ENCODE results near the gene MED12. TPM values are rescaled to one million over a fixed set of nuclear protein-coding genes. Genes with fewer than 3 reads are reported as not detected.
A peak's percentile ranks its signal among the peaks of the same experiment; 100 is the strongest.
"Not testable (repeated sequence)": the region's sequence is repeated elsewhere in the genome, so short reads cannot be mapped to it uniquely, and the experiment has no call there.

The MED12 gene
- total RNA-seq, 2 experiments from 2014 or later, result 46.2 to 56.4 TPM

GRCh38 chrX:71178908-71179307, 60.5 kb downstream of the MED12 start:
- Mint-ChIP-seq H3K4me3 (no peak overlapping the region), H3K4me1 (peaks cover 14% of the 10 kb centered on the region), H3K36me3 (ENCODE audit: low read depth) (peaks cover 17% of the 10 kb centered on the region), H3K27me3 (no peaks in the 10 kb centered on the region), H3K9me3 (ENCODE audit: low read depth) (no peaks in the 10 kb centered on the region), H3K27ac (no peak overlapping the region)
- peak; percentile 52 for DNase-seq
- ATAC-seq, result no peak
- POLR2A ChIA-PET, result no interaction called here
- intact Hi-C loops (cut with DNase I, micrococcal nuclease), result loop anchor here (1.0 to 10.0 kb wide), 5 partner anchors 81 to 404 kb away; no protein-coding TSS in a partner anchor
- CTCF ChIA-PET, result interaction anchor here (0.6 to 3.6 kb wide), 5 partner anchors 19 to 209 kb away, joined by 3 to 14 read pairs (median 4); no protein-coding TSS in a partner anchor

GRCh38 chrX:71180579-71181265, 62.3 kb downstream of the MED12 start:
- CTCF ChIA-PET, result interaction anchor here (0.8 to 1.5 kb wide), 6 partner anchors 16 to 185 kb away, joined by 3 to 5 read pairs (median 4); partner anchors contain the start of gene TAF1
- H3K9me3 Mint-ChIP-seq (ENCODE audit: low read depth); H3K4me1 Mint-ChIP-seq: not testable (repeated sequence)

GRCh38 chrX:71181558-71181909, 63.1 kb downstream of the MED12 start:
- no peaks in the 10 kb centered on the region for H3K27me3 Mint-ChIP-seq
- peaks cover 10% of the 10 kb centered on the region for H3K4me1 Mint-ChIP-seq
- POLR2A ChIA-PET, result interaction anchor here (1.1 to 2.0 kb wide), 4 partner anchors 70 to 185 kb away, joined by 3 to 13 read pairs (median 8); partner anchors contain the start of genes IL2RG, NONO, SNX12 and TAF1
- peaks cover 10% of the 10 kb centered on the region for H3K36me3 Mint-ChIP-seq (ENCODE audit: low read depth)
- intact Hi-C loops (cut with DNase I, micrococcal nuclease), result loop anchor here (2.0 to 10.0 kb wide), 5 partner anchors 64 to 1049 kb away; partner anchors contain the start of genes IGBP1 (in 1 of the 2), MED12 (in 1 of the 2) and TAF1 (in 1 of the 2)
- H3K9me3 Mint-ChIP-seq (ENCODE audit: low read depth), result no peaks in the 10 kb centered on the region
- peak overlapping the region; percentile 97 for H3K27ac Mint-ChIP-seq
- peak overlapping the region; percentile 86 for H3K4me3 Mint-ChIP-seq
- ATAC-seq (peak; percentile 39), DNase-seq (peak; percentile 65)
- CTCF ChIA-PET, result interaction anchor here (1.0 to 1.5 kb wide), 6 partner anchors 9 to 184 kb away, joined by 3 to 5 read pairs (median 3); partner anchors contain the start of genes NONO, TAF1 and ZMYM3

More at GRCh38 chrX:71180579-71181265, 62.3 kb downstream of the MED12 start:
- intact Hi-C loops (cut with DNase I, micrococcal nuclease), result loop anchor here (2.0 to 10.0 kb wide), 5 partner anchors 63 to 1048 kb away; partner anchors contain the start of genes IGBP1 (in 1 of the 2), MED12 (in 1 of the 2) and TAF1 (in 1 of the 2)
- Mint-ChIP-seq H3K27ac (peak overlapping the region; percentile 42), H3K4me3 (peak overlapping the region; percentile 86), H3K36me3 (ENCODE audit: low read depth) (peaks cover 10% of the 10 kb centered on the region)
- POLR2A ChIA-PET, result interaction anchor here (0.7 to 2.0 kb wide), 2 partner anchors 63 to 69 kb away, joined by 3 to 5 read pairs; partner anchors contain the start of gene IL2RG
- ATAC-seq, H3K27me3 Mint-ChIP-seq, DNase-seq: not testable (repeated sequence)

- ChIA-PET CTCF (interaction anchor here (0.9 to 1.5 kb wide), 8 partner anchors 9 to 1094 kb away, joined by 3 to 5 read pairs (median 3); partner anchors contain the start of genes NONO, TAF1 and ZMYM3), POLR2A (interaction anchor here (0.6 to 2.0 kb wide), 7 partner anchors 13 to 184 kb away, joined by 3 to 13 read pairs (median 4); partner anchors contain the start of genes IL2RG, NONO, SNX12 and TAF1)
- peak; percentile 97 for ATAC-seq
Measured at GRCh38 chrX:71181910-71182799, 63.8 kb downstream of the MED12 start.

DNA sequence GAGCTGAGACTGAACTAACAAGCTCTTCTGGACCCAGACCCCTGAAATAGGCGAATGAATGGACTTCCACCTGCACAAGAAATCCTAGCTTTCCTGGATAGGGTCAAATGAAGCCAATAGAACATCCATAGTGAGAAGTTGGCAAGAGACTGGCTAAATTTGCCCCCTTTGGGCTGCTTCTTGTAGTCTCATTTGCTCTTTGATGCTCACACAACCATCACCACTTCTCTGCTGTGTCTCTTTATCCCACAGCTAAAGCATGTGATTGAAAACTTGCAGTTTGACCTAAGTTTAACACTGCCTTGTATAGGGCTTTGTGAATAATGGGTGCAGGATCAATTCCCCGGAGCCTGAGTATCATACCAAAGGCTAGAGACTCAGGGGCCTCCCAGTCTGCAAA, 64.5 kb downstream of the MED12 start:
- no peak for DNase-seq
- no peaks in the 10 kb centered on the region for H3K27me3 Mint-ChIP-seq
- intact Hi-C loops (cut with DNase I, micrococcal nuclease), result loop anchor here (1.0 to 10.0 kb wide), 11 partner anchors 13 to 1051 kb away; partner anchors contain the start of genes MED12 (in 2 of the 2), NONO (in 2 of the 2), TAF1 (in 2 of the 2) and FOXO4 (in 1 of the 2)
- H3K36me3 Mint-ChIP-seq (ENCODE audit: low read depth), result peaks cover 6% of the 10 kb centered on the region
- CTCF ChIA-PET, result interaction anchor here (0.9 to 1.5 kb wide), 5 partner anchors 66 to 1093 kb away, joined by 3 to 4 read pairs (median 3); partner anchors contain the start of genes NONO, TAF1 and ZMYM3
- H3K27ac Mint-ChIP-seq, result peak overlapping the region; percentile 97
- ATAC-seq, result no peak
- peaks cover 13% of the 10 kb centered on the region for H3K4me1 Mint-ChIP-seq
- peak overlapping the region; percentile 86 for H3K4me3 Mint-ChIP-seq
- POLR2A ChIA-PET, result interaction anchor here (0.6 to 1.9 kb wide), 5 partner anchors 99 to 184 kb away, joined by 3 to 13 read pairs (median 4); partner anchors contain the start of genes NONO, SNX12 and TAF1
- H3K9me3 Mint-ChIP-seq (ENCODE audit: low read depth), result no peaks in the 10 kb centered on the region

More at GRCh38 chrX:71181910-71182799, 63.8 kb downstream of the MED12 start:
- H3K36me3 Mint-ChIP-seq (ENCODE audit: low read depth), result peaks cover 9% of the 10 kb centered on the region
- DNase-seq, result peak; percentile 89
- H3K4me1 Mint-ChIP-seq, result peaks cover 13% of the 10 kb centered on the region
- H3K4me3 Mint-ChIP-seq, result peak overlapping the region; percentile 86
- H3K27ac Mint-ChIP-seq, result peak overlapping the region; percentile 97
- H3K9me3 Mint-ChIP-seq (ENCODE audit: low read depth), result no peaks in the 10 kb centered on the region
- no peaks in the 10 kb centered on the region for H3K27me3 Mint-ChIP-seq
- intact Hi-C loops (cut with DNase I, micrococcal nuclease), result loop anchor here (1.0 to 10.0 kb wide), 12 partner anchors 14 to 1050 kb away; partner anchors contain the start of genes MED12 (in 2 of the 2), NONO (in 2 of the 2), TAF1 (in 2 of the 2) and FOXO4 (in 1 of the 2)

DNA sequence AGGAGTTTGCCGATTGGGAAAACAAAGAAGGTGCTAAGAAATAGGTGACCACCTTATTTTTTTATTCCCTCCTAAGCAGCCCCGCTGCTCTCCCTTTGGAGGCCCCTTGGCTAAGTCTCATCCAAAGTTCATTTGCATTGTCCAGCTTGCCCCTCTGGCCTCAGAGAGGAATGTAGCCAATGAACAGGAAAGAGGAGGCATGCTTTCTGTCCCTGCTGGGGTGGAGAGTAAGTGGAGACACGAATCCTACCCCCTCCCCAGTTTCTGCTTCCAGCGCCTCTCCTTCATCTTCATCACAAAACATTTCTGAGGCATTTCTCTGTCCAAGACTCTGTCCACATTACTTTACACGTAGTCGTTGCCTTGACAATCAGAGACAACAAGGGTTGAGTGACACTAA, 64.9 kb downstream of the MED12 start:
- ATAC-seq (no peak), DNase-seq (no peak)
- no peak overlapping the region for H3K4me3 Mint-ChIP-seq
- H3K36me3 Mint-ChIP-seq (ENCODE audit: low read depth), result peaks cover 2% of the 10 kb centered on the region
- no peaks in the 10 kb centered on the region for H3K9me3 Mint-ChIP-seq (ENCODE audit: low read depth)
- H3K27me3 Mint-ChIP-seq, result no peaks in the 10 kb centered on the region
- intact Hi-C loops (cut with DNase I, micrococcal nuclease), result loop anchor here (5.0 to 10.0 kb wide), 4 partner anchors 66 to 1051 kb away; partner anchors contain the start of genes IGBP1 (in 1 of the 2), MED12 (in 1 of the 2) and TAF1 (in 1 of the 2)
- no peak overlapping the region for H3K27ac Mint-ChIP-seq
- ChIA-PET POLR2A (interaction anchor here (0.6 to 1.9 kb wide), 3 partner anchors 100 to 183 kb away, joined by 3 to 13 read pairs (median 12); partner anchors contain the start of genes NONO and TAF1), CTCF (no interaction called here)
- peaks cover 13% of the 10 kb centered on the region for H3K4me1 Mint-ChIP-seq

DNA sequence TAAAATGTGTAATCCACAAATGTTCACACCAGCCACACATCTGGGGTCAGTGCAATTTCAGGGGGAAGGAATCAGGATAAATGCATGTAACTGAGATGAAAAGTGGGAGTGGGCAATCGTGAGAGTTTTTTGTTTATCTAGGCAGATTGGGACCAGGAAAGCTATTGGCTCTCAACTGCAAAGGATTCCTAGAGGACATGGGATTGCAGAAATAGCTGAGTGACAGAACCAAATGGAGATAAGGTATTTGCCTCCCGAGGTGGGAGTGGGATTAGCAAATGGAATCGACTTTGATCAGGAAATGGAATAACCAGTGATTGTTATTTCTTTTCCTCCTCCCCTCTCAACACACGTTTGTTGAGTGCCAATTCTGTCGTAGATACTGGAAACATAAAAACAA, 65.7 kb downstream of the MED12 start:
- ATAC-seq (no peak), DNase-seq (no peak)
- Mint-ChIP-seq H3K4me1 (peaks cover 13% of the 10 kb centered on the region), H3K4me3 (no peak overlapping the region), H3K9me3 (ENCODE audit: low read depth) (no peaks in the 10 kb centered on the region), H3K27ac (no peak overlapping the region), H3K36me3 (ENCODE audit: low read depth) (peaks cover 2% of the 10 kb centered on the region), H3K27me3 (no peaks in the 10 kb centered on the region)
- ChIA-PET POLR2A (no interaction called here), CTCF (no interaction called here)
- intact Hi-C loops (cut with DNase I, micrococcal nuclease), result loop anchor here (5.0 to 10.0 kb wide), 4 partner anchors 67 to 1052 kb away; partner anchors contain the start of genes IGBP1 (in 1 of the 2), MED12 (in 1 of the 2) and TAF1 (in 1 of the 2)

GRCh38 chrX:71184803-71185495, 66.6 kb downstream of the MED12 start:
- Mint-ChIP-seq H3K4me1 (peaks cover 13% of the 10 kb centered on the region), H3K4me3 (no peak overlapping the region), H3K36me3 (ENCODE audit: low read depth) (peaks cover 2% of the 10 kb centered on the region), H3K27ac (no peak overlapping the region), H3K9me3 (ENCODE audit: low read depth) (no peaks in the 10 kb centered on the region), H3K27me3 (no peaks in the 10 kb centered on the region)
- CTCF ChIA-PET, result no interaction called here
- intact Hi-C loops (cut with DNase I, micrococcal nuclease), result loop anchor here (5.0 to 10.0 kb wide), 4 partner anchors 68 to 1053 kb away; partner anchors contain the start of genes IGBP1 (in 1 of the 2), MED12 (in 1 of the 2) and TAF1 (in 1 of the 2)
- POLR2A ChIA-PET, result no interaction called here
- DNase-seq, result no peak
- no peak for ATAC-seq

- POLR2A ChIA-PET, result no interaction called here
- intact Hi-C loops (cut with DNase I, micrococcal nuclease), result no loop called here
- H3K27ac Mint-ChIP-seq, result peak overlapping the region; percentile 23
Measured at GRCh38 chrX:71191248-71191647, 72.9 kb downstream of the MED12 start.

More at GRCh38 chrX:71191248-71191647, 72.9 kb downstream of the MED12 start:
- peaks cover 3% of the 10 kb centered on the region for H3K36me3 Mint-ChIP-seq (ENCODE audit: low read depth)
- no peaks in the 10 kb centered on the region for H3K9me3 Mint-ChIP-seq (ENCODE audit: low read depth)
- DNase-seq (no peak), ATAC-seq (no peak)
- CTCF ChIA-PET, result interaction anchor here (0.6 to 1.2 kb wide), 3 partner anchors 9 to 182 kb away, joined by 3 to 4 read pairs (median 3); no protein-coding TSS in a partner anchor
- H3K4me3 Mint-ChIP-seq, result no peak overlapping the region
- H3K27me3 Mint-ChIP-seq, result no peaks in the 10 kb centered on the region
- H3K4me1 Mint-ChIP-seq, result peaks cover 26% of the 10 kb centered on the region

Data from activated CD4-positive, alpha-beta T cell treated with anti-CD3 and anti-CD28 coated beads for 36 hours (primary cell).